HuH-7 (cell line): Measurements from ENCODE around the gene JPT1.
"Not testable (repeated sequence)": the region's sequence is repeated elsewhere in the genome, so short reads cannot be mapped to it uniquely, and the experiment has no call there.

Experiments used
- DNase-seq: peaks from one replicate; pipeline ENCODE4 v3.0.0; 2011; ENCODE audit warnings: low spot score

Gene JPT1

DNA sequence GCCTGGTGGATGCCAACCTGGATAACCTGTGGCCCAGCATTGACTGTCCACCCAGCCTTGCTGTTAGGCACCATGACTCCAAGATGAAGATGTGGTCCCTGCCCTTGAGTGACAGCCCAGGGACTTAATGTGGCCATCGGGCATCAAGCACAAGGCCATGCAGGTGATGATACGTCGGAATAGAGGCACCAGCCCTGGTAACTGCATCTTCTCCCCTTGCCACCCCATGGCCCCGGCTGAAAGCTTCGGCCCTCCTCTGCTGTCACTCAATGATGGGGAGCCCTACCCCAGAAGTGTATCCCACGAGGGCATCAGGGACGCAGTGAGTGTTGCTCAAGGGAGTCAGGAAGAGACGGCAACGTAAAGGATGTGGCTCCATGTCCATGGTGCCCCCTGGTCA is 24.7 kb downstream of the JPT1 start:
- DNase-seq: no peak

DNA sequence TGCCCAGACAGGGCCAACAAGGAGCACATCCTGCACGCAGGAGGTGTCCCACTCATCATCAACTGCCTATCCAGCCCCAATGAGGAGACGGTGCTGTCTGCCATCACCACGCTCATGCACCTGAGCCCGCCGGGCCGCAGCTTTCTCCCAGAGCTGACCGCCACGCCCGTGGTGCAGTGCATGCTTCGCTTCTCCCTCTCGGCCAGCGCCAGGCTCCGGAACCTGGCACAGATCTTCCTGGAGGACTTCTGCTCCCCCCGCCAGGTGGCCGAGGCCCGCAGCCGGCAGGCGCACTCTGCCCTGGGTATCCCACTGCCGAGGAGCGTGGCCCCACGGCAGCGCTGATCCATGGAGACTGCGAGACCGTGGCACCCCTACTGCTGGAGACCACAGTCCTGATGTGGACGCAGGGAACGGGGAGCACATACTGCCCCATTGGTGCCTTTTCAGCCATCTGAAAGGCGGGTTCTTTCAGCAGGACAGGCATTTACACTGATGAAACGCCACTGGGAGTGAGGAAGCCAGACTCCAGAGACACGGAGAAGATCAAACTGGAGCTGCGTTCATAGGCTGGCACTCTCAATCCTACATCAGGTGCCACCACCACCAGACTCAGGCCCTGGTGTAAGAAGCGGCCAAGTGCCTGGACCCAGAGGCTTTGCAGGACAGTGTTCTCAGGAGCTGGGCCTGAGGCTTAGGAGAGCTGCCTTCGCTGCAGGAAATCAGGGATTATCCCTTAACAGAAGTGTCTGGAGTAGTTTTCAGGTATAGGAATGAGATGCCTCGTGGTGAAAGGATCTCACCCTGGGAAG is 25.4 kb downstream of the JPT1 start:
- DNase-seq: no peak

DNA sequence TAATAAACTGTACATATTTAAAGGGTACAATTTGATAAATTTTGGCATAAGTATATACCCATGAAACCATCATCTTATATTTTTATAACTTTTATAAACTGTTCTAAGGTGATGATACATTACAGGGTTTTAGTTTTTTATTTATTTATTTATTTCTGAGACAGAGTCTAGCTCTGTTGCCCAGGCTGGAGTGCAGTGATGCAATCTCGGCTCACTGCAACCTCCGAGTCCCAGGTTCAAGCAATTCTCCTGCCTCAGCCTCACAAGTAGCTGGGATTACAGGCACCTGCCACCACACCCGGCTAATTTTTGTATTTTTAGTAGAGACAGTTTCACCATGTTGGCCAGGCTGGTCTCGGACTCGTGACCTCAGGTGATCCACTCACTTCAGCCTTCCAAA is 26.4 kb downstream of the JPT1 start:
- DNase-seq: not testable (repeated sequence)

DNA sequence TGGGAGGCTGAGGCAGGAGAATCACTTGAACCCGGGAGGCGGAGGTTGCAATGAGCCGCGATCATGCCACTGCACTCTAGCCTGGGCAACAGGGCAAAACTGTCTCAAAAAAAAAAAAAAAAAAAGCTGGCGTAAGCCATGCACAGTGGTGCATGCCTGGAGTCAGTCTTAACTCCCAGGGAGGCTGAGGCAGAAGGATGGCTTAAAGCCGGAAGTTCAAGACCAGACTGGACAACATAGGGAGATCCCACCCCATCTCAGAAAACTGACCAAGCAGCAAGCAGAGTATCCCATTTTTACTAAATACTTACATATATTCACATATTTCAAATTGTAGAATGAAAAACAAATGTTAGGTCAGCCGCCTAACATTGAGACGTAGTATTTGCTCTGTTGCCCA is 27.4 kb downstream of the JPT1 start:
- no peak for DNase-seq

DNA sequence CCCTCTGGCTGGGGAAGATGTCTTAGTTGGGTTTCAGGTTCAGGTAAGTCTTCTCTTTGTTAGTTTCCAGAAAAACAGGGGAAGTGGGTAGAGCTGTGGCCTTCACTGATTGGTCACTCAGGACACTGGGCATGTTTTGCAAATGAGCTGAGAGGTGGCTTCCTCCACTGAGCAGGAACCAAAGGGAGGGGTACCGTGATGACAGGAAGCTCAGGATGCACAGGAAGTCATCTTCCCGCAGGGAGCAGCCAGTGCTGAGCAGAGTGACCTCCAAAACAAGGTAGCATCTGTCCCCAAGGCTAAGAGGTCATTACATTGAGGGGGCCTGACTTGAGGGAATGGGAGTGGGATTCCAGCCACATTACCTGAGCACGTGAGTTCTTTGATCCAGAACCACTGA is 28.3 kb downstream of the JPT1 start:
- DNase-seq: no peak

DNA sequence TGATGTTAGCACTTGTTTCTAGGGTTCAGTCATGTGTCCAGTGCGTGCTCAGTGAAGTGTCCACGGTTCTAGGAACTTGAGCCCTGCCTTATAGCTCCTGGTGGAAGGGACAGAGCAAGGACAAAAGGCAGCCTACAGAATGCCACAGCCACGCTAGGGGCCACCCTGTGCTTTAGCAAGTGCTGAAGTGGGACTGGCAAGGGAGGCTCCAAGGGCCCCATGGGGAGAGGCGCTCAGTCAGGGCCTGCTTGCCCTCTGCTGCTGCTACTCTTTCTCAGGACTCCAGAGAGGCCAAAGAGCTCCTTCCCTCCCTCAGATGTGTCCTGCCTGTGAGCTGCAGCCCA is 29.5 kb downstream of the JPT1 start:
- DNase-seq: no peak

DNA sequence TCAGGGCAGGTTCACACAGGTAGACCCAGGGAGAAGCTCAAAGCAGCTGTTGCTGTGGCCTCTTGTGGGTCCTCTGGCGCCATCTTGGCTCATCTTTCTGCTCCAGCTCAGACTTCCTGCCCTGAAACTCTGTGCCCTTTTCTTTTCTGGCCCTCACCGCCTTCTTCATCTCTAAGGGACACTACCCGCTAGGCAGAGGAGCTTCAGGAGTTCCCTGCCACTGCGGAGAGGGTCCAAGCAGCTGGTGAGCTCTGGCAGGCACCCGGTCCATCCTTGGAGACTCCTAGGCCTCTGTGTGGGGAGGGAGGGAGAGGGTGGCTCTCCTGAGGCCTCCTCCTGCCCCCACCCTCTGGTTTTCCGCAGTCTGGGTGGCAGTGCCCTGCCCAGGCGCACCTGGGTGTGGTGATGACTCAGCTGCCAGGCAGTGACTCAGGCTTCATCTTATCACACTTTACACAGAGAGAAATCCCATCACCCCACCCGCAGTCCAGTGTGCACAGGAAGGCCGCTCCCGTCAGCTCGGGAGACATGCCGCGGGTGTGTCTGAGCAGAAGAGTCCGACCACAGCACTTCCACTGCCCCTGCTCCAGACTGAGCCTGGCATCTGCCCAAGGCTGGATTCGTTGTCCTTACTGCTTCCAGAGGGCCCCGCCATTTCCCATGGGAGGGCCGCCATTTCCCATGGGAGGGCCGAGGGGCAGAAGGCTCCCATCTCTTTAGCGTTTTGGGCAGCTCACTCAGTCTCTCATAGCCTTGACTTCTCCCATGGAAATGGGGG is 30.1 kb downstream of the JPT1 start:
- DNase-seq: peak; percentile 54

DNA sequence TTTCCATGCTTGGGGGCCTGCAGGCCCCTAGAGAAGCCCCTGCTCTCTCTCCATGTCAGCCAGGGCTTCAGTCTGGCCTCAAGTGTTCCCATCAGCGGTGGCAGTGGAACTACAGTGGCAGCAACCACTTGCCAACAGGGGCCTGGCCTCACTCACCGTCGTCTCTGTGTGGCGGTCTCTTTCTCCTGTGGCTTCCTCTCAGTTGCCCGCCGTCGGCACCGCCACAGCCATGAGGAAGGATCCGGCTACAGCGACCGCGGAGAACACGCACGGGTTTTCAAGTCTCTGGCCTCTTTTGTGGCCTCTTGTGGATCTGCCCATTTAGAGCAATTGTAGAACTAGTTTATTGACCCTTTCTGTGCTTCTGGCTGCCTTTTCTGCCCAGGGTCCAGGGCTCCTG is 36.0 kb downstream of the JPT1 start:
- no peak for DNase-seq

DNA sequence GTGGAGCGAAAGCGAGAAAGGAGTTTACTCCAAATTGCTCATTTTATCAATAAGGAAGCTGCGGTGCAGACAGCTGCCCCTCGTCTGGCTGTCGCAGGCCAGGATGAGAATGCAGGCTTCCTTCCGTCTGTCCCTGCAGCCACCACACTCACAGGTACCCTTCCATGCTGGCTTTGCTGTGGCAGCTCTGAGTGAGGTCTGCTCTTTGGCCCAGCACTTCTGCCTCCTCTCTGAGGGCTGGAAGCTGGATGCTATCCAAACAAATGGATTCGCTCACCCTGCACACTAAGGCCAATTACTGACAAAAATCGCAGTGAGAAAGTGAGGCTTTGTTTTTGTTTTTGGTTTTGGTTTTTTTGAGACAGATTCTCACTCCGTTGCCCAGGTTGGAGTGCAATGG is 37.6 kb downstream of the JPT1 start:
- DNase-seq: no peak

DNA sequence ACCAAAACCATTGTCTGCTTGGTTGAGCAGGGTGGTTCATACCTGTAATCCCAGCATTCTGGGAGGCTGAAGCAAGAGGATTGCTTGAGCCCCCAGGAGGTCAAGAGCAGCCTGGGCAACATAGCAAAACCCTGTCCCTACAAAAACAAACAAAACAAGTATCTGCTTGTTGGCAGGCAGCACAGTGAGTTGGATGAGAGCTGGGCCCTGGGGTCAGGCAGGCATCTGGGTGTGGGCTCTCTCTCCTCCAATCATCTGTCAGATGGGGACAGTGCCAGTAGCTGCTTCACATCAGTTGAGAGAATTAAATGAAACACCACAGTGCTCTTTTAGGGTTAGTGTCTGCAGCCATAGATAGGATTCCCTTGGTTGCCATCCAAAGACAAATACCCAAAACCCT is 38.8 kb downstream of the JPT1 start:
- no peak for DNase-seq

DNA sequence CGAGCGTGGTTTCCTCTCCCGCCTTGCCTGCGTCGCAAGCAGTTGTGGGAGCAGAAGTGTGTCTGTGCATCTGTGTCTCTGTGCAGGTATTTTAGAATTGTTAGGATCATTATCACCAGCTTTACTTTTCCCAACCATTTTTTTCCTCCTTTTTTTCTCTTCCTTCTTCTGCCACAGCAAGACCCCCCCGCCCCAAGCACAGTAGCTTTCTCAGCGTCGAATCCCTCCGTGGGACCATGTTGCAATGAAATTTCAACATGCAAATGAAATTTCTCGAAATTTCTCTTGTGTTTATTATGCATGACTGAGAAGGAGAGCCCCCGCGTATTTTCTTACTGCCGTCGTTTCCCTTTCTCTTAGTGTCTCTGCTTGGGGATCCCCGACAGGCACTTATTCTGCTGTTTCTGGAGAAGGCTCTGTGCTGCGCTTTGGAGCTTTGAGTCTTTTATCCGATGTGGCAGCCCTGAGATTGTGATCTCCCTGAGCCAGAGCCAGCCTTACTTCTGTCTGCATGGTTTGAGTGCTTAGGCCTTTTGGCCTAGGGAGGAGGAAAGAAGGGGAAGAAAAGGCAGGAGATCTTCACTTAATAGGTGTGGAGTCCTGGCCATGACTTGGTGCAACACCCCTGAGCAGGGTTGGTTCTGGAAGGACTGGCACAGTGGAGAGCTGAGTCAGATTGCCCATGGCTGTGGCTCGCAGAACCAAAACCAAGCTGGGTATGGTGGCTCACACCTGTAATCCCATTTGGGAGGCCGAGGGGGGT is 39.6 kb downstream of the JPT1 start:
- no peak for DNase-seq

DNA sequence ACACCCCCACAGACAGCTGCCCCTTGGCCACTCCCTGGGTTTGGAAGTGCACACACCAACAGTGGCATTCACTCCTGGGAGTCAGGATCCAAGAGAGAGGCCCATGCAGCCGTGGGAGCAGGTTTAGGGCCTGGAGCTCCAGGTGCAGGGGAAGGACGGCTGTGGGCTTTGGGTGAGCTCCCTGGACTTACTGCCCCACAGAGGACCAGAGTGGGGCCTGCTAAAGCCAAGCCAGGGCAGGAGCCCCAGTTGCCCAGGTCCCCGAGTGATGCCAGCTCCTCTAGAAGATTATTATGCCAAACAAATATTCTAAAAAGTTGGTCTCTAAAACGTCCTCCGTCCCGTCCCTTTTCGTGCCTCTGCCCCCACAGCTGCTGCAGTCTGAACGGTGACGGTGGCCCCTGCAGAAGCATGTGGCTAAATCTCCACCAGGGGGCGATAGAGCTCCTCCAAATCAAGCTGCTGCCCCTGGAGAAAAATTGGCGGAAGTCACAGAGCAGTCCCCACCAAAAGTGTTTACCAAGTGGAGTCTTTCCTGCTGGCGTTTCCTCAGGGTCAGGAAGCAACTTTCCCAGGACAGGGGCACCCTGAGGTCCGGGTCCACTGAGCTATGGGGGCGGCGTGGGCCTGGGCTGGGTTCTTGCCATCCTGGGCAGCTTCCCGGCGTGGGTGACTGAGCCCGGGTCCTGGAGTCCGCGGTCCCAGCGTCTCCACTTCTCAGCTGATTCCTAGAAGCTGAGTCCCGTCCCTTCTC is 40.3 kb downstream of the JPT1 start:
- peak; percentile 93 for DNase-seq

DNA sequence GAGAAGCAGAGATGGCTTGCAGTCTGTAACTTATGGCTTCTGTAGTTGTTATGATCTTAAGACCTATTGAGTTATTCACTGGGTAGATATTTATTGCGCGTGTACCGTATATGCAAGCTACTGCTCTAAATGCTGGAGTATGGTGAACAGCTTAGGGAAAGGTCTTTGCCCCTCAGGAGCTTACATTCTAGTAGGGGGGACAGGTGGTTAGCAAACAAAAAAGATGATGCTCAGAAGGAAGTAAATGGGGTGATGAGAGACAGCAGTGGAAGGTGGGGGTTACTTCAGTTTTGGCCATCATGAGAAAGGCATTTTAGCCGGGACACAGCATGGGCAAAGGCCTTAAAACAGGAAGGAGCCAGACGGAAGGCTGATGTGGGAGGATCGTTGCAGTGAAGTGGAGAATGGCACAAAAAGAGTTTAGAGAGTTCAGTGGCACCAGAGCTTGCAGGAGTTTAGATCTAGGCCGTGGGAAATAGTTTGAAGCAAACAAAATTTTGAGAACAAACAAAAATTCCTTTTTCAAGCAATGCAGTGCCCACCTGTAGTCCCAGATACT is 42.5 kb downstream of the JPT1 start:
- DNase-seq: no peak

DNA sequence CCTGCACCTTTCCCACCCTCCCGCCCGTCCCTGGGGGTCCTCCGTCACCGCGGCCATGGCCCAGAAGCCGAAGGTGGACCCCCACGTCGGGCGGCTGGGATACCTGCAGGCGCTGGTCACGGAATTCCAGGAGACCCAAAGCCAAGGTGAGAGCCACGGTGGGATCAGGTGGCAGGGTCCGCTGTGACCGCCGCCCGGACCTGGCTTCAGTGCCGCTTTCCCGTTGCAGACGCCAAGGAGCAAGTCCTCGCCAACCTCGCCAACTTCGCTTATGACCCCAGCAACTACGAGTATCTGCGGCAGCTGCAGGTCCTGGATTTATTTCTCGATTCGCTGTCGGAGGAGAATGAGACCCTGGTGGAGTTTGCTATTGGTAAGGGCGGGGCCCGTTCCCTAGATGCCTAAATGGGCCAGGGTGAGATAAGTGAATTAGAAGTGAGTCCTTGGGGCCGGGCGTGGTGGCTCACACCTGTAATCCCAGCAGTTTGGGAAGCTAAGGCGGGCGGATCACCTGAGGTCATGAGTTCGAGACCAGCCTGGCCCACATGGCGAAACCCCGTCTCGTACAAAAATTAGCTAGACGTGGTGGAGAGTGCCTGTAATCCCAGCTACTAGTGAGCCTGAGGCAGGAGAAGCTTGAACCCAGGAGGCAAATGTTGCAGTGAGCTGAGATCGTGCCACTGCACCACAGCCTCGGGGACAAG is 43.9 kb downstream of the JPT1 start:
- no peak for DNase-seq

DNA sequence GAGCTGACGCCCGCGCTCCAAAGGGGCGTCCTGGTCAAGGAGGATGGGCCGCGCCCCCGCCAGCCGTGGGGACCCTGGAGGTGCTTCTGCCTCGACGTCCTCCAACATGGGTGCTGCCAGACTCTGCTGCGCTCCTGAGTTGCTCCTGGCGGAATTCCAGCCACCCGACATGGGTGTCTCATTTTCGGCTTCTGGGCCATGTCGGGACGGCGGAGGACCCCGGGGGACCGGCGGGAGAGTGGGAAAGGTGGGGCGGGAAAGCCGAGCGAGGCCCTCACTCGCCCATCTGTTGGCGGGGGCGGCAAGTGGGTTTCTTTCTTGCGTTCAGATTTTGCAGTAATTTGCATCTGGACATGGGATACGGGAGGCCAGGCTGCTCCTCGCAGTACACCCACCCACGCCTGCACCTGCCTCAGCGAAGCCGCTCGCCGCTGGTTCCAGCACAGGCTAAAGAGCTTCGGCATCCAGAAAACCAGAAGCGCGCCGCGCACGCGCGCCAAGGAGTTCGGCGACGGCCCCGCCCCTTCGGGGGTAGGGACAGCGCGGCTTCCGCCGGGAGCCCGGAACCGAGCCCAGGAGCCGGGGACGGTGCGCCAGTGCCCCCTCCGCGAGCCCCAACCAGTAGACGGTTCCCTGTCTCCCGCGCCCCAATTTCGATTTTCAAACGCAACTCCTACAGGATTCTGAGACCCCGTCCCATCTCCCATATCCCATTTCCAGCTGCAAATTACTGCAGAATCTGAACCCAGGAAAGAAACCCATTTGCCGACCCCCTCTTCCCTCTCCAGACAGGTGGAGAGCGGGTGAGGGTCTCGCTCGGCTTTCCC is 44.7 kb downstream of the JPT1 start, which contains the start of gene ARMC7:
ARMC7 (plus strand) TSS at position 563 of the 827 bp plus-strand sequence. CDS start 320 bp downstream, outside the sequence.
- peak; percentile 96 for DNase-seq

DNA sequence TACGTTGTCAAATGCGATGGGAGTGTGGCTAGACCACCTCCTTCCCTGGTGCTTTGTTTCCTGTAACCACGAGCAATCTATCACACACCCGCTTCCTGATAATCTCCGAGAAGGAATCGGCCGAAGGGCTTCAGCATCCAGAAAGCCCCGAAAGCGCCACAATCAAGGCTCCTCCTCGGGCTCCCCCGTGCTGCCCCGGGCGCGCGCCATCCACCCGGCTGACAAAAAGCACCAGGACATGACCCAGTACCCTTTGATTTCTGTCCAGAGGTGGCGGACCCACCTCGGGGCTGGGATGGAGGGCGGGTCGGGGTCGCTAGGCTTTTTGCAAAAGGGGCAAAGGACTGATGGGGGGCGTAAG is 45.3 kb downstream of the JPT1 start:
- DNase-seq: no peak

DNA sequence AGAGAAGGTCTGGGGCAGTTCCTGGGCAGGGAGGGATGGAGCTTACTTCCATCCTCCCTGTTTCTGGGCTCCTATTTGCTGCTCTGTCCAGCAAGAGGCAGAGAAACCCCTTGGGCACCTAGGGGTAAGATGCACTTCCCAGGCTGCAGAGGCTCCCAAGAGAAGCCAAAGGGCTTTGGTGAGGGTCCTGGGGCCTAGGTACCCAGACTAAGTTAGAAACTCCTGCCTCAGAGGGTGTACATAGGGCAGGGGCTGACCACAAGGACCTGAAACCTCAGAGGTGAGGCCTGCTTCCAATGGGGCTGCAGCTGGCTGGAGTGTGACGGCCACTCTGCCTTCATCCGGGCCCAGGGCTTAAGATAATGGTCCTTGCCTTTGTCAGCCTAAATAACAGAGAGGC is 46.1 kb downstream of the JPT1 start:
- no peak for DNase-seq

DNA sequence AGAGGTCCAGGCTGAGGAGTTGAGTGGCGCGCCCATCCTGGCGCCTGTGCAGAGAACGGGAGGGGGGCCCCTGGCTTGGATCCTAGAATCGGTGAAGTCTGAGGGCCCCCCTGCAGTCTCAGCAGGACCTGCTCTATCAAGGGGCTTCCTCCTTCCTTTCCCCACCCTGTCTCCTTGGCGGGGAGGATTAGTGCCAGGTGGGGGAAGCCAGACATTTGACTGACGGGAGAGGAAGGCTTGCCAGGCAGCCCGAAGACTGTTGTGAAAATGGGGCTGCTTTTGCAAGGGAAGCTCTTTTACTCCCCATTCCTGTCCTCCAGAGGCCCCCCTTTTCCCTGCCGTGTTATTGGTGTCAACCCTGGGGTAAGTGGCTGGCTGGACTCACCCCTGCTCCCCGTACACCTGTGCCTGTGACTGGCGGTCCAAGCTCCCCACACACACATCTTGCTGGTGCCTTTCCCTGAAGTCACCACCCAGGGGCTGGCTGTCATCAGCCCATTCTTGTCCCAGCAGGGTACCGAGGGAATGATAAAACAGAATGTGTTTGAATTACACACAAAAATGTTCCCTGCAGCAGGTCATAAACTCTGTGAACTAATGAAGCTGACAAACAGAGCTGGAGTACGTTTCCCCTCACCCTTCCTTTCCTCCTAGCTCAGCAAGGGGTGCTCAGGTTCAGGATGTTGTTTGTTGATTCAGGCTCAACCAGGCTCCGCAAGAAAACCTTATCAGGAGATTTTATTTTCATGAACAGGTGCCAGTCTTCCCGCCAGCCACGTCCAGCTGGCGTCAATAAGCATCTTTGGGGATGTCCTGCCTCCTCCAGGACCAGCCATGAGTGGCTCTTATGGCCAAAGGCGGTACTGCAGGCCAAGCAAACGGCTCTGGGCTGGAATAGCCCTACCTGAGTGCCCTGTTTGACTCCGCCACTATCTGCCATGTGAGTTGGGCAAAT is 48.9 kb downstream of the JPT1 start:
- peak; percentile 85 for DNase-seq
